GM12878 (cell line): Measurements from ENCODE around the gene TLR1.

Source experiments
- CHD1 ChIP-seq: IDR thresholded peaks from 2 replicates; pipeline ENCODE4 v1.6.1; 2012; ENCODE audit warnings: low read depth, low read length, improper control_type of control experiment
- CHD2 ChIP-seq: IDR thresholded peaks from 2 replicates; pipeline ENCODE4 v1.6.1; 2011; ENCODE audit warnings: low read depth, low read length, improper control_type of control experiment, borderline replicate concordance
- CHD4 ChIP-seq: fragments of 200-600 bp; sonication (generic); IDR thresholded peaks from 2 replicates; pipeline ENCODE4 v1.6.1; 2016; ENCODE audit warnings: mild to moderate bottlenecking
- CTCF ChIP-seq, 3 experiments: IDR thresholded peaks in 2 of 3; conservative IDR thresholded peaks in 1 of 3; 2 replicates each; pipeline ENCODE4 v1.5.1; 2011; ENCODE audit warnings: low read depth in 3 of 3, low read length in 3 of 3, mild to moderate bottlenecking in 3 of 3, control low read depth in 2 of 3, moderate library complexity in 2 of 3, inconsistent platforms in 1 of 3, mixed read lengths in 1 of 3; ENCODE audit not compliant: control insufficient read depth in 2 of 3, insufficient read depth in 1 of 3; ENCODE audit errors: extremely low read depth in 1 of 3
- EZH2 ChIP-seq: IDR thresholded peaks from 2 replicates; pipeline ENCODE4 v1.6.1; 2012; ENCODE audit warnings: low read depth, mild to moderate bottlenecking, control low read depth, inconsistent platforms, low read length, borderline replicate concordance; ENCODE audit not compliant: control insufficient read depth
- FOXM1 ChIP-seq: IDR thresholded peaks from 2 replicates; pipeline ENCODE4 v1.6.1; 2012; ENCODE audit warnings: low read depth, mild to moderate bottlenecking, inconsistent platforms, low read length, moderate library complexity
- MAX ChIP-seq: IDR thresholded peaks from 2 replicates; pipeline ENCODE4 v1.6.1; 2012; ENCODE audit warnings: low read depth, low read length, improper control_type of control experiment
- SMARCA5 ChIP-seq: fragments of 450-650 bp; IDR thresholded peaks from 2 replicates; pipeline ENCODE4 v1.6.1; 2017; ENCODE audit warnings: mild to moderate bottlenecking
- SUPT20H ChIP-seq: IDR thresholded peaks from 2 replicates; pipeline ENCODE4 v1.6.1; 2011; ENCODE audit warnings: low read depth, mild to moderate bottlenecking, low read length, moderate library complexity, borderline replicate concordance; ENCODE audit not compliant: control insufficient read depth
- TAF1 ChIP-seq: IDR thresholded peaks from 2 replicates; pipeline ENCODE4 v1.6.1; 2011; ENCODE audit warnings: mild to moderate bottlenecking, low read depth, low read length, borderline replicate concordance
- TBL1XR1 ChIP-seq: IDR thresholded peaks from 2 replicates; pipeline ENCODE4 v1.6.1; 2012; ENCODE audit warnings: low read depth, low read length, improper control_type of control experiment
- USF2 ChIP-seq: IDR thresholded peaks from 2 replicates; pipeline ENCODE4 v1.6.1; 2011; ENCODE audit warnings: low read depth, low read length, improper control_type of control experiment, borderline replicate concordance
- ZZZ3 ChIP-seq: IDR thresholded peaks from 2 replicates; pipeline ENCODE4 v1.6.1; 2011; ENCODE audit warnings: low read depth; ENCODE audit not compliant: control insufficient read depth, insufficient read length

- TF ChIP-seq CHD4 = no peak
- no peak for TF ChIP-seq CTCF (IDR thresholded peaks at IDR 0.05 in 2 of 3, conservative IDR thresholded peaks at IDR 0.05 in 1 of 3; ENCODE audit: control insufficient read depth in 2 of 3, extremely low read depth in 1 of 3, insufficient read depth in 1 of 3, low read depth in 3 of 3, low read length in 3 of 3)
- no peak for TF ChIP-seq USF2
- no peak for TF ChIP-seq TBL1XR1
- no peak for TF ChIP-seq MAX
- no peak for TF ChIP-seq SMARCA5
- TF ChIP-seq TAF1 = no peak
- TF ChIP-seq FOXM1 = no peak
- TF ChIP-seq SUPT20H = no peak
- no peak for TF ChIP-seq EZH2
- no peak for TF ChIP-seq CHD2
- TF ChIP-seq CHD1 = no peak
- no peak for TF ChIP-seq ZZZ3
Observed at GRCh38 chr4:38785041-38785790, 19.4 kb downstream of the TLR1 start.
